Vagina (tissue), 2 donors: Measurements from ENCODE around the gene ZNF385A. TPM values are rescaled to one million over a fixed set of nuclear protein-coding genes. Genes with fewer than 3 reads are reported as not detected.

Experiments
- DNase-seq, 2 donors: peaks; one replicate each; pipeline ENCODE4 v3.0.0-alpha.2; 2017; ENCODE audit errors: extremely low spot score in 2 of 2
- H3K27ac ChIP-seq: fragments of 200-600 bp; sonication (generic); one replicate; pipeline ENCODE4 v1.5.1; 2019
- H3K27me3 ChIP-seq: fragments of 200-600 bp; sonication (generic); one replicate; pipeline ENCODE4 v1.5.1; 2019
- H3K36me3 ChIP-seq, 2 donors: fragments of 200-600 bp; sonication (generic); one replicate each; pipeline ENCODE4 v1.5.1; 2017 to 2019
- H3K4me1 ChIP-seq: fragments of 200-600 bp; sonication (generic); one replicate; pipeline ENCODE4 v1.5.1; 2019
- H3K4me3 ChIP-seq, 2 donors: fragments of 200-600 bp; sonication (generic); 1 replicate in 1 of 2; 2 replicates in 1 of 2; pipeline ENCODE4 v1.5.1; 2016 to 2019
- H3K9me3 ChIP-seq: fragments of 200-600 bp; sonication (generic); one replicate; pipeline ENCODE4 v1.5.1; 2019
- POLR2A ChIP-seq, 2 donors: fragments of 450-650 bp; IDR thresholded peaks; one replicate each; pipeline ENCODE4 v1.6.1; 2017; ENCODE audit warnings: antibody characterized with exemption in 2 of 2, mild to moderate bottlenecking in 2 of 2, moderate library complexity in 2 of 2
- POLR2AphosphoS5 ChIP-seq, 2 donors: sonication (generic); formaldehyde crosslinking; IDR thresholded peaks; one replicate each; pipeline ENCODE4 v1.9.0; 2017; ENCODE audit warnings: antibody characterized with exemption in 2 of 2, mild to moderate bottlenecking in 2 of 2, low read depth in 1 of 2; ENCODE audit not compliant: insufficient read depth in 1 of 2
- intact Hi-C: fragments of 100-400 bp; cut with DNase I; formaldehyde crosslinking; loops from one replicate; pipeline ENCODE4 v1.15.1; 2023
- total RNA-seq: library from RNA; depleted of rRNA; stranded (reverse); fragments of >200 nt; gene quantifications from one replicate; pipeline ENCODE4 v1.2.3, GENCODE V29; 2016
- TF ChIP-seq, protein P1 (sequence below), 3 experiments: fragments of 450-650 bp in 2 of 3; fragments of 200-600 bp in 1 of 3; sonication (generic) in 1 of 3; IDR thresholded peaks; one replicate each; pipeline ENCODE4 v1.5.1; 2017 to 2019; ENCODE audit warnings: antibody characterized with exemption in 3 of 3, mild to moderate bottlenecking in 2 of 3, moderate library complexity in 2 of 3

ZNF385A gene
- total RNA-seq, 1 donor from 2014 or later = 38.8 TPM

DNA sequence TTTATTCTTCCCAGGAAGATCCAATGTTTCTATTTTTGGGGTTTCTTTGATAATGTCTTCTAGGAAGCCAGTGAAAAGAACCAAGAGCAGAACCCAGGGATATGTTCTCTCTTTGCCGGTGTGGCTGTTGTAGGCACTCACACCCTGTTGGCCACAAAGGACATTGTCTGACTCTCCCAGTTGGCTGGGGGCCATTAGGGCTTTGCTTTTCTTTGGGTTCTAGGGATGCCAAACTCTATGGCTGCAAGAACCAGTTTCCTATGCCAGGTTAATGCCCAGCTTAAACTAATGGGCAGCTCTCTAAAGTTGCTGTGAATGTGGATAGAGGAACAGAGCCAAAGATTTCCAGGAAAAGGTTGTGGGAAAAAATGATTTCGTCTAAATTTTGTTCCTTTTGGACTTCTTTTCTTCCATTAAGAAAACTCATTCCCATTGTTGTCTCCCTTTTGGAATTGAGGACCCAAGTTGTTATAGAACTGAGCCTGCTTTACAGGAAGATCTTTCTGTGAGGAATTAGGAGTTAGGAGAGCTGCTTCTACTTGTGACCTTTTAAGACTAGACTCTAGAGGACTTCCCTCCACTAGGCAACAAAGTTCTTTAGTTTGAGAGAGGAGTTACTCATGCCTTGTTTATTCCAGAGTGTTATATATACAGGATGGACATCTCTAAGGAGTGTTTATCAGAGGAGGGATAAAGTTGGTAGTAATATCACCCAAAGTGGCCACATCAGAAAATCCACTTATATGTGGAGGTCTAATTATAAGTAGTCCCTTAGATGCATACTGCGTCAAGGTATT is 46.5 kb downstream of the ZNF385A start:
- Histone ChIP-seq H3K4me1 (peaks cover 28% of the 10 kb centered on the region), H3K9me3 (no peaks in the 10 kb centered on the region), H3K4me3 (no peak overlapping the region), H3K36me3 (peaks cover 0 to 25% of the 10 kb centered on the region in 2 donors), H3K27me3 (no peaks in the 10 kb centered on the region), H3K27ac (peak overlapping the region; percentile 57)
- intact Hi-C loops = no loop called here
- TF ChIP-seq POLR2A (IDR thresholded peaks at IDR 0.05) = no peak
- TF ChIP-seq, protein P1, sequence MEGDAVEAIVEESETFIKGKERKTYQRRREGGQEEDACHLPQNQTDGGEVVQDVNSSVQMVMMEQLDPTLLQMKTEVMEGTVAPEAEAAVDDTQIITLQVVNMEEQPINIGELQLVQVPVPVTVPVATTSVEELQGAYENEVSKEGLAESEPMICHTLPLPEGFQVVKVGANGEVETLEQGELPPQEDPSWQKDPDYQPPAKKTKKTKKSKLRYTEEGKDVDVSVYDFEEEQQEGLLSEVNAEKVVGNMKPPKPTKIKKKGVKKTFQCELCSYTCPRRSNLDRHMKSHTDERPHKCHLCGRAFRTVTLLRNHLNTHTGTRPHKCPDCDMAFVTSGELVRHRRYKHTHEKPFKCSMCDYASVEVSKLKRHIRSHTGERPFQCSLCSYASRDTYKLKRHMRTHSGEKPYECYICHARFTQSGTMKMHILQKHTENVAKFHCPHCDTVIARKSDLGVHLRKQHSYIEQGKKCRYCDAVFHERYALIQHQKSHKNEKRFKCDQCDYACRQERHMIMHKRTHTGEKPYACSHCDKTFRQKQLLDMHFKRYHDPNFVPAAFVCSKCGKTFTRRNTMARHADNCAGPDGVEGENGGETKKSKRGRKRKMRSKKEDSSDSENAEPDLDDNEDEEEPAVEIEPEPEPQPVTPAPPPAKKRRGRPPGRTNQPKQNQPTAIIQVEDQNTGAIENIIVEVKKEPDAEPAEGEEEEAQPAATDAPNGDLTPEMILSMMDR (IDR thresholded peaks at IDR 0.05) = no peak
- TF ChIP-seq POLR2AphosphoS5 (IDR thresholded peaks at IDR 0.05; ENCODE audit: insufficient read depth in 1 of 2, low read depth in 1 of 2) = no peak
- no peak for DNase-seq

DNA sequence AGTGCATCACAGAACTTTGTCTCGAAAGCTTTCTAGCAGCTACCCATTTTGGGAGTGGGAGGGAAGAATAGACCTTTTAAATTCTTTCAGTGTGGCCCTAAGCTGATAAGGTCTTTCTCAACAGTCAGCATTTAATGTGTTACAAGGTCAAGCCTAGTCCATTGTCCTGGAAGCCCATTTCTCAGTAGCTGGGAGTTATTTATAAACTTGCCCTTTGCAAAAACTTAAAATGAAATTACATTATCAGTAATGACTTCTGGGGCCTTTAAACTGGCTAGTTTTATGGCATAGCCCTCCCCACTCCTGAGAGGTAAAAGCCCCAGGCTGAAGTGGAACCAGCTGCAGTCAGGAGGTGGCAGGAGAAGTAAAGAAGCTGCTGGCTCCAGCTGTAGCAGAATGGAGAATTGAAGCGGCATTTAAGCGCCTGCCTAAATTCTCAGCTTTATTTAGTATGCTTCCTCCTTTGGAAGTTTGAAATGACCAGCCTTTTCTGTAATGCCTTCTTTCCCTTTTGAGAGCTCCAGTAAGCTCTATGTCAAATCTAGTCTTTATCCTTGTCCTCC is 47.2 kb downstream of the ZNF385A start:
- Histone ChIP-seq H3K27me3 (no peaks in the 10 kb centered on the region), H3K27ac (peak overlapping the region; percentile 57), H3K4me3 (no peak overlapping the region), H3K9me3 (no peaks in the 10 kb centered on the region), H3K36me3 (peaks cover 0 to 18% of the 10 kb centered on the region in 2 donors), H3K4me1 (peaks cover 28% of the 10 kb centered on the region)
- TF ChIP-seq POLR2A (IDR thresholded peaks at IDR 0.05) (no peak), POLR2AphosphoS5 (IDR thresholded peaks at IDR 0.05; ENCODE audit: insufficient read depth in 1 of 2, low read depth in 1 of 2) (no peak)
- intact Hi-C loops = no loop called here
- DNase-seq = no peak

DNA sequence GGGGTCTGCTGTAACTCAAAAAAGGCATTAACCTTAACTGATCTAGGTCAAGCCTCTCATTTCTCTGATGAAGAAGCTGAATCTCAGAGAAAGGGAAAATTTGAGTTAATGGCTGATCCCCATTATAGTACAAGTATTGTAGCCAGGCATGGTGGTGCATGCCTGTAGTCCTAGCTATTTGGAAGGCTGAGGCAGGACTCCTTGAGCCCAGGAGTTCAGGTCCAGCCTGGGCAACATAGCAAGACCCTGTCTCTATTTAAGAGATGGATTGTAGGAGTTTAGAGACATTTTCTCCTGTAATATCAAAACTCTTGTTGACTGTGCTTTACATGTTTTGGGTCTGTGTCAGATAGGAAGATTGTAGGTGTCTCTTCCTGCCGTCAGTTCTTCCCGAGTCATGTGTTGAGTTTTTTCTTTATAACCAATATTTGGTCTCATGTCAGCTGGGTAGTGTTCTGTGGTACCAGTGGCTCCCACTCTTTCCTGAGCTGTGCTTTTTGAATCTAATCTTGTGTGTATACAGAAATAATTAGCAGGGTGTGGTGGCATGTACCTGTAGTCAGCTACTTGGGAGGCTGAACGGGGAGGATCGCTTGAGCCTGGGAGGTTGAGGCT is 51.0 kb downstream of the ZNF385A start:
- no peak for DNase-seq
- Histone ChIP-seq H3K9me3 (no peaks in the 10 kb centered on the region), H3K4me1 (peaks cover 65% of the 10 kb centered on the region), H3K27me3 (no peaks in the 10 kb centered on the region), H3K27ac (no peak overlapping the region), H3K4me3 (no peak overlapping the region), H3K36me3 (no peaks in the 10 kb centered on the region)
- intact Hi-C loops = no loop called here
- TF ChIP-seq, protein P1 (IDR thresholded peaks at IDR 0.05) = no peak
- no peak for TF ChIP-seq POLR2AphosphoS5 (IDR thresholded peaks at IDR 0.05; ENCODE audit: insufficient read depth in 1 of 2, low read depth in 1 of 2)
- no peak for TF ChIP-seq POLR2A (IDR thresholded peaks at IDR 0.05)

DNA sequence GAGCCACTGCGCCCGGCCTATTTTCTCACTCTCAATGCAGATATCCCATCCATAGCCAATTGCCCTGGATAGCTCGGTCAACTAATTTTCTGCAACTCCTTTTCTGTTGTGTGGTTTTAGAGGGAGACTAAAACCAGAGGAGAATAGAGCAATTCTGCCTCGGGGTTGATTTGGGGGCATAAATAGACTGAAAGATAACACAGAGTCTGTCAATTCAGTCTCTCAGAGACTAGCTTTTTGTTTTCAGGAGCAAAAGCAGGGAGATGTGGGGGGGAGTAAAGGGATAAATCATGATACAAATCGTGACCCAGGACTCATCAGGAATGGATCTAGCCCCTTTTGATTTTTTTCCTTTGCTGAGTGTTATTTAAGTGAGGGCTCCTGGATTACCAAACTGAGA is 53.1 kb downstream of the ZNF385A start:
- no peaks in the 10 kb centered on the region for H3K9me3 ChIP-seq
- no peak overlapping the region for H3K27ac ChIP-seq
- peaks cover 65% of the 10 kb centered on the region for H3K4me1 ChIP-seq
- intact Hi-C loops = no loop called here
- no peak for DNase-seq
- TF ChIP-seq POLR2AphosphoS5 (IDR thresholded peaks at IDR 0.05; ENCODE audit: insufficient read depth in 1 of 2, low read depth in 1 of 2) = no peak
- no peak for TF ChIP-seq POLR2A (IDR thresholded peaks at IDR 0.05)
- TF ChIP-seq, protein P1 (IDR thresholded peaks at IDR 0.05) = no peak
- no peaks in the 10 kb centered on the region for H3K36me3 ChIP-seq
- H3K27me3 ChIP-seq = no peaks in the 10 kb centered on the region
- no peak overlapping the region for H3K4me3 ChIP-seq

DNA sequence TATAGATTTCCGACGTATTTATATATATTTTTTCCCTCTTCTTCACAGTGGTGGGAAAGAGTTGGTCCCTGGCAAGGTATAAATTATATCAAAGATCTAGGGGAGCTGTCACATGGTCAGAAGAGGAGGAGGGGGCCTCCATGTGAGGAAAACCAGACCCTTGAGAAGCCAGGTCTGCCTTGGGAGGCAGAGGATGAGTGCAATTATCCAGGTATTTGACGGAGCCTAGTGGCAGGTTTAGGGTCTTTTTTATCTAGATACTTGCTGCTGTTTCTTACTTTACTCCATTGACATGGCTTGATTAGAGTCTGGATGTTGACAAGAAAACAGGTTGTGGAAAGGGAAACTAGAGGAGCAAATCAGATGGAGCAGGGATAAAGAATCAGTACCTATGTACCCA is 54.1 kb downstream of the ZNF385A start:
- intact Hi-C loops = no loop called here
- H3K36me3 ChIP-seq = no peaks in the 10 kb centered on the region
- DNase-seq = no peak
- TF ChIP-seq POLR2A (IDR thresholded peaks at IDR 0.05) (no peak), POLR2AphosphoS5 (IDR thresholded peaks at IDR 0.05; ENCODE audit: insufficient read depth in 1 of 2, low read depth in 1 of 2) (no peak)
- TF ChIP-seq, protein P1 (IDR thresholded peaks at IDR 0.05) = no peak
- H3K27ac ChIP-seq = no peak overlapping the region
- H3K9me3 ChIP-seq = no peaks in the 10 kb centered on the region
- H3K27me3 ChIP-seq = no peaks in the 10 kb centered on the region
- H3K4me1 ChIP-seq = peaks cover 71% of the 10 kb centered on the region
- no peak overlapping the region for H3K4me3 ChIP-seq
